Mucosa of gallbladder (tissue), 1 donor: ENCODE results near the gene BLOC1S4. TPM values are rescaled to one million over a fixed set of nuclear protein-coding genes. Genes with fewer than 3 reads are reported as not detected.
A peak's percentile ranks its signal among the peaks of the same experiment; 100 is the strongest.

ENCODE experiments used
- DNase-seq: peaks from one replicate; pipeline ENCODE4 v3.0.0-alpha.2; 2020; ENCODE audit warnings: low spot score
- total RNA-seq: library from RNA; stranded (reverse); gene quantifications from one replicate; pipeline ENCODE4 v1.2.1, GENCODE V29; 2021
- donor health status: DM: no; HTN: no; CAD: no.

The BLOC1S4 gene
- total RNA-seq, 1 donor from 2014 or later = 18.1 TPM

DNA sequence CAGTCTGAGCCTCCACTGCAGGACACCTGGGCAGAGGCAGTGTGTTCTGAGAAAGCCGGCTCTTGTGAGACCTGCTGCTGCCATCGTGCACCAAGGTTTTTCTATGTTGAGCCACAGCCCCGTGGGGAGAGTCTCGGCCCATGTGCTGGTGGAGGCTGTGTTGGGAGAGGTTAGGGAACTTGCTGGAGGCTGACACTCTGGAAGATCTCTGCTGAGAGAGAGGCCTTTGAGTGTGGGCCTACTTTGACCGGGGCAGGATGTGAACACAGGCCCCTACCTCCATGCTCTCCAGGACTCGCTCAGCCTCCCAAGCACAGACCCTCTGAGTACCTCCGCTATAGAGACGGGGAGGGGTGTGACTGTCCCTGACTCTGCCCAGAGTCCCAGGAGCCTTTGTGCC is 23.6 kb upstream of the BLOC1S4 start:
- DNase-seq = no peak

DNA sequence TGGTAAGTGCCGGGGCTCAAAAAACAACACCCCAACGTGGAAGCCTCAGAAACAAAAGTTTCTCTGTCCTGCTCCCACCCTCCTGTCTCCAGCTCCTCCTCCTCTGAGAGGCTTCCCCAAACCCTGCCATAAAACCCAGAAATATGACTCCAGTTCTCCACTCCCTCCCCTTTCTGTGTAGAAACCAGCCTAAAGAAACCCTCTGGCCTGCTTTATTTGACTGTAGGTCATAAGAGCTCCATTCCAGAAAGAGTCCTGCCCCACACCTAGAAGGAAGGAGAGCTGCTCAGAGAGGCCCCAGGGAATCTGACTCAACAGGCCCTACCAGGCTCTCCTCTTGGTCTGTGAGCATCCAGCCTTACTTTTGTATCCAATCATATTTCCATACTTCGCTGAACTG is 23.2 kb upstream of the BLOC1S4 start:
- no peak for DNase-seq

DNA sequence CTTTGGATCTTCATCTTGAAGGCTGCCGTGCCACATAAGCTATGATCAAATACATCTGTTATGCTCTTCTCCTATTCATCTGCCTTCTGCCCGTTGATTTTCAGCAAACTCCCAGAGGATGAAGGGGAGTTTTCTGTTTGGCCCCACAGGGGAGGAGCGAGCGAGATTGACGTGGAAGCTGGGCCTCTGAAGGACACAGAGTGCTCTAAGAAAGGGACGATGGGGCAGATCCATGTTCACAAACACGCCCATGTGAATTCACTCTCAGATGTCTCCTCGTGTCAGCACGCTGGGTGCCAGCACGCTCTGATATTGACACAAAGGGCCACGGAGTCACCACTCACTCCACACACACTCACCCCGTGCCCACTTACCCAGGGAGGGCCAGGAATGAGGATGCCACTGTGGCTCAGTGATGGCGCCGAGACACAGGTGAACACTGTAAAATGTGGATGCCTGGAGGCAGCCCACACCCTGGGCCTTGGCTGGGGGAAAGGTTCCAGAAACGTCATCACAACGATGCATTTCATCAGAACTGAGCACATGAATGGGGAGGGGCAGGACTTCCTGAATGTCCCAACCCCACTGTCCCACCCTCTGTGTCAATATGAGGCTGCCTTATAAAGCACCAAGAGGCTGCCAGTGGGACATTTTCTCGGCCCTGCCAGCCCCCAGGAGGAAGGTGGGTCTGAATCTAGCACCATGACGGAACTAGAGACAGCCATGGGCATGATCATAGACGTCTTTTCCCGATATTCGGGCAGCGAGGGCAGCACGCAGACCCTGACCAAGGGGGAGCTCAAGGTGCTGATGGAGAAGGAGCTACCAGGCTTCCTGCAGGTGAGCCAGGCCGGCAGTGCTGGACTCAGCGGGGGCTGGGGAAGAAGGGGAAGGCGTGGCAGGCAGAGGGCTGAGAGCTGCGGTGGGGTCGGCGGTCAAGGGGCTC is 22.5 kb upstream of the BLOC1S4 start, which contains the start of gene S100P:
TSS of gene S100P (plus strand) at position 648 of the 946 bp plus-strand sequence. CDS start at position 703, 55 bp downstream.
- no peak for DNase-seq

DNA sequence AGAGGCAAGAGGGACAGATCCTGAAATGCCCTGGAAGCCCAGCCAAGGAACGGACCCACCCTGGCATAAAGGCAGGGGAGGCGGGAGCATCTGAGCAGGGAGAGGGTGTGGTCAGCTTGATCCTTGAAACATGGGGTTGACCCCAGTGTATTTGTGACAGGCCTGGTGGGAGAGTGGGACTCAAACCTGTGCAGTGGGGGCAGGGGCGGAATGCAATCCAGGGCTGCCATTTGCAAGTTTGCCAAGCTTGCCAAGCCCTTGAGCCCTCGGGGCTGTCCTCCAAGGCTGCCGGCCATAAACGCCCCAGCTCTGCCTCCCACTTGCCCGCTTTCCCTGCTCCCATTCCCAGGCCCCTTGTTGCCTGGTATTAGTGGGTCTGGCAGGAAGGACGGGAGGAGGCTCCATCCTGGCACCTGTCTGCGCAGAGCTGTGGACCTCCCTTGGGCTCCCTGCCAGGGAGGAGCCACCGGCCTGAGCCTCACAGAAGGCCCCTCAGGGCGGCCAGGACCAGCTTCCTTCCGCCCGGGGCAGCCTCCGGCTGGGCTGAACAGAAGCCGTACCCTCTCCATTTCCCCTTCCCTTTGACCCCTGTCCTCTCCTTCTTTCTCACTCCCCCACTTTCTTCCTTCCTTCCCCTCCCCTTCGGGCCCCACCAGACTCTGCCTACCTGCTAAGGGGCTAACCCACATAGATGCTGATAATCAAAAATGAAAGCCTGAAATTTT is 21.6 kb upstream of the BLOC1S4 start:
- no peak for DNase-seq

DNA sequence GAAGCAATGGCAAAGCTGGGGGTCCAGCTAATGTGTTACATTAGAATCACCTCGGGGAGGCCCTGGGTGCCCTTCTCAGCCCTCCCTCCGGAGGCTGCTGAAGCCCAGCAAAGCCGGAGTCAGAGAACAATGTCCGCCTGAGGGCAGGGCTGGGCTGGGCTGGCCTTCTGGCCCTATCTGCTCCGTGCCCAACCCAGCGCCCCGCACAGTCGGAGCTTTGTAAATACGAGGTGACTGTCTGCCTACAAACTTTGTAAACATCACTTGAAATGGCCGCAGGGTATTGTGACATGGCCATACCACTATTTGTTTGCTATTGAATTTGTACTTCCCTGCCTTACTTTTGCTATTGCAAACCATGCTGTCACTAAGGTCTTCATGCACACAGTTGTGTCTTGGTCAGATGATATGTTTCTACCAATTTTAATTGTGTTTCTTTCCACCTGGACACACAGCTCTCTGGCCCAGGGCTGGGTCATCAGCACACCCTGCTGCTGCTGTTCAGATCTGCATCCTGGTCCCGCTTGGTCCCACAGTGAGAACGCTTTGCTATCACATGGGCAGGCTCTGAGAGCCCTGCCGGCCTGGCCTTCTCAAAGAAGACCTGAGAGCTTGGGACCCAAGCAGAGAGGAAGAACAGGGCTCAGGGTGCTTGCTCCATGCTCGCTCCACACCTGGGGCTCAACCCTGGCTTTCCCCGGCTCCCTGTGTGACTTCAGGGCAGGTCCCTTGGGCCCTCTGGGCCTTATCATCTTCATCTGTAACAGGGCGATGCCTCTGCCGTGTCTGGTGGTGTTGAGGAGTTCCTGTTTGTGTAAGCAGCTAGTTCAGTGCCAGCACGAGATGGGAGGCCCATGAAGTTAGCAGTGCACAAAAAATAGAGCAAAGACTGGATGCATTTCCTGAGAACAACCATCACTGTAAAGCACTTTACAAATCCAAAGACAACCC is 20.0 kb upstream of the BLOC1S4 start:
- DNase-seq = peak; percentile 52

DNA sequence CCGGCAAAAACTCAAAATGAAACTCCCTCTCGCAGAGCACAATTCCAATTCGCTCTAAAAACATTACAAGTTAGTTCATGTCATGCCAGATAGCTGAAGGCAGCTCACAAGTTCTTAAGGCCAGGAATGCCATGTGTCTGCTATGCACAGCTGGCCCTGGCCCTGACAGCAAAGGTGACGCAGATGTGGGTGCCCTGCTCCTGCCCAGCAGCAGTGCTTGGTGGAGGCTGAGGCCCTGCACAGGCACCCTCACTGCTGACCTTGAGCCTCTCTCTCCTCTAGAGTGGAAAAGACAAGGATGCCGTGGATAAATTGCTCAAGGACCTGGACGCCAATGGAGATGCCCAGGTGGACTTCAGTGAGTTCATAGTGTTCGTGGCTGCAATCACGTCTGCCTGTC is 19.4 kb upstream of the BLOC1S4 start:
- no peak for DNase-seq

DNA sequence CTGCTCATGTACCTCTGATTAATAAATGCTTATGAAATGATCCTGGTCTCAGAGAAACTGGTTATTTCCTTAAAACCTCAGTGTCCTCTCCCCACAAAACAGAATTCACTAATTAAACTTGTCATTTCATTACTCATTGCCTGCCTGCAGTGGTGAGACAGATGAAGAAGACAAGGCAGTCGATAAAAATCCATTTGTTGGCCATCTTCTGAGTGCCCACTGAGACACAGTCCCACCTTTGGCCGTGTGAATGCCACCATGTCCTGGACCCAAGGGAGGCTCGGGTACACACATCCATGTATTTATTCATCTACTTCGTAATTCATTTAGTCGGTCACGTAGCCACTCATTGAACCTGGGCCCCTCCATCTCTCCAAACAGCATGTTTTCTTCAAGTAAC is 18.8 kb upstream of the BLOC1S4 start:
- no peak for DNase-seq

DNA sequence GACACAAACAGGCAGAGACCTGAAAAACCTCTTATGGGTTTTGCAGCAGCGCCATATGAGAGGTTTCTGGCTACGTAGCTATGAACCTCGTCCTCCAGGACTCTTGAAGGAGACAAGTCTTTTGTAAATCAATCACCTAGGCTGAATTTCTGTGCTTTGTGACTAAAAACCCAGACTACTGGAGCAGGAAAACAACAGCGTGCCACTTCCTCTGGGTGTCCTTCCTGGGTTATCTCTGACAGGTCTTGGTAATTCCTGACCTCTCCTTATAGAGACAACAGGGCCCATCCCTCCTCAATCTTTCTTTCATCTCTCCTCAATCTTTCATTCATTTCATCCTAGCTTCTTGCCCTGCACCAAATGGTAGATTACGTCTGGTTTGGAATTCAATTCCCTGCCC is 16.6 kb upstream of the BLOC1S4 start:
- DNase-seq = no peak

DNA sequence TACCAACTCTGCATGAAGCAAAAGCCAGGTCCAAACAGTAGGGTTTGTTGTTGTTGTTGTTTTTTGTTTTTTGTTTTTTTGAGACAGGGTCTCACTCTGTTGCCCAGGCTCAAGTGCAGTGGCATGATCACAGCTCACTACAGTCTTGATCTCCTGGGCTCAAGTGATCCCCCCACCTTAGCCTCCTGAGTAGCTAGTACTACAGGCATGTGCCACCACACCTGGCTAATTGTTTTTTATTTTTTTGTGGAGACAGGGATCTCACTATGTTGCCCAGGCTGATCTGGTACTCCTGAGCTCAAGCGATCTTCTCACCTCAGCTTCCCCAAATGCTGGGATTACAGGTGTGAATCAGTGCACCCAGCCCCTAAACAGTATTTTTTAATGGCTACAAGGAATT is 16.1 kb upstream of the BLOC1S4 start:
- DNase-seq = no peak

DNA sequence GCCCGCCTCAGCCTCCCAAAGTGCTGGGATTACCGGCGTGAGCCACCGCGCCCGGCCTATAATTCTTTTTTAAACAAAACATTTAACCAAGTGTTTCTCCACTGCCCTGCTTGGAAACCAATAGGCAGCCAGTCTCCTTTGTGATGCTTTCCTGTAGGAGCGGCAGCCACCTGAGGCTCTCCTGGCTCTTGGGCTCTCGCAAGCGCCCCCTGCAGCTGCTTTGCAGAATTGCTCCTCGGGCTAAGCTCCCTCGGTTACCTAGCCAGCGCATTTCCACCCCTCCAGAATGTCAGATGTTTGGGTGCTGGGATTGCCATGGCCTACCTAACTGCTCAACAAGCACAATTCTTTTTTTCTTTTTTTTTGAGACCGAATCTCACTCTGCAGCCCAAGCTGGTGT is 14.6 kb upstream of the BLOC1S4 start:
- no peak for DNase-seq

DNA sequence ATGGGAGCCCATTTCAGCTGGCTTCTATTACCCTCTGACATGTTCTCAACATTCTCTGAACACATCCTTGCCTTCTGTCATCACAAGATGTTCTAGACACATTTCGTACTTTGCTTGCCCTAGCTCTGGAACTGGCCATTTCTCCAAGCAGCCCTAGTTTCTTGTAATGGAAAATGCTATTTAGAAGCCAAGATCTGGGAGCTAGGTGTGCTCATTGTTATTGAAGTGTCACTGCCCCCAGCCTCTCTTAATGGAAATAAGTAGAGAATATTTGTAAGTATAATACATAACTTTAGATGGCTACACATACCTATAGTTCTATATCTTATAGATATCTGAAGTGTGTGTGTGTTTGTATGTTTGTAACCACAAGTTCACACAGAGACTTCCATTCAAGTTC is 13.2 kb upstream of the BLOC1S4 start:
- no peak for DNase-seq

DNA sequence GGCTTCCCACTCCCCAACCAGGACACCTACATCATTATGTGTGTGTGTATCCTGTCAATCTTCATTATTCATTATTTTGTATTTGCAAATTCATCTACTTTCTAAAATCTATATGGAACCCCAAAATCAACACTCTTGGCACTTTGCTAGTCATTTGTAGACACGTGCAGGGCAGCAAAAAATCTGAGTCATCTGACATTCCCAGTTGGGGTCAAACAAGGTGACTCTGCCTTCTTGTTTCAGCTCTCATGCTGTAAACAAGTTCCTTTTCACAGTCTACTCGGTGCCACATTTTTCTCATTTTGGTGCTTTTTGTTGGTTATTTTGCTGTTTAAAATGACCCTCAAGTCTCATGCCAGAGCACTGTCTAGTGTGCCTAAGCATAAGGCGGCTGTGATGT is 12.2 kb upstream of the BLOC1S4 start:
- no peak for DNase-seq

DNA sequence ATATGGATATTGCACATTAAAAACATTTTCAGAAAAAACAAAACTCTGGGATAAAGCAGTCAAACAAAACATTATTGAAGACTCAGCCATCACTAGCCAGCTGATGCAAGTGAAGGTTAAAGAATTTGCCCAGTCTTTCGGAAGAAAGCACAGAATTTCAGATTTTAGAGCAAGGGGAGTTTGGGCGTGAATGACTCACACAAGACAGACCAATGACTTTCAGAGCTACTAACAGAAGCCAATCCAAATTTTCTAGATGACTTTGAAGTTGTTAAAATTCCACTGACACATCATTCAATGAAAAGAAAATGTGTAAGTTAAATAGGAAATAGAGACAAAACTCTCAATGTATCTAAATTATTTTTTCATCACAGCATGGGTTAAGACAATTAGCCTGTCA is 10.3 kb upstream of the BLOC1S4 start:
- no peak for DNase-seq

DNA sequence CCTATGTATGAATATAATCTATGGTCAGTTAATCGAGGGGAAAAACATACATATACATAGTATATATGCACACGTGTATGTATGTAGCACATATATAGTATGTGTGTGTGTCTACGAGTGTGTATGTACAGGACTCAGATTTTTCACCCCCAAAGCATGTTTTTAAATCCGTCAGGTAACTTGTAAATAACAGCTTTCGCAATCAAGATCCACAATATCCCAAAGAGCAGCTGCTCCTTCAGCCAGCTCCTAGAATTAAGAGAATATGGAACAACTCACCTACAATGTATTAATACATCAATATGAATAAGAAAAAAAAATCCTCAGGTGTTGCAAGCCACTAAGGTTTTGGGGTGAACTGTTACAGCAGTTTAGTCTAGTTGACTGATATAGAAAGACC is 9.8 kb upstream of the BLOC1S4 start:
- DNase-seq = no peak

DNA sequence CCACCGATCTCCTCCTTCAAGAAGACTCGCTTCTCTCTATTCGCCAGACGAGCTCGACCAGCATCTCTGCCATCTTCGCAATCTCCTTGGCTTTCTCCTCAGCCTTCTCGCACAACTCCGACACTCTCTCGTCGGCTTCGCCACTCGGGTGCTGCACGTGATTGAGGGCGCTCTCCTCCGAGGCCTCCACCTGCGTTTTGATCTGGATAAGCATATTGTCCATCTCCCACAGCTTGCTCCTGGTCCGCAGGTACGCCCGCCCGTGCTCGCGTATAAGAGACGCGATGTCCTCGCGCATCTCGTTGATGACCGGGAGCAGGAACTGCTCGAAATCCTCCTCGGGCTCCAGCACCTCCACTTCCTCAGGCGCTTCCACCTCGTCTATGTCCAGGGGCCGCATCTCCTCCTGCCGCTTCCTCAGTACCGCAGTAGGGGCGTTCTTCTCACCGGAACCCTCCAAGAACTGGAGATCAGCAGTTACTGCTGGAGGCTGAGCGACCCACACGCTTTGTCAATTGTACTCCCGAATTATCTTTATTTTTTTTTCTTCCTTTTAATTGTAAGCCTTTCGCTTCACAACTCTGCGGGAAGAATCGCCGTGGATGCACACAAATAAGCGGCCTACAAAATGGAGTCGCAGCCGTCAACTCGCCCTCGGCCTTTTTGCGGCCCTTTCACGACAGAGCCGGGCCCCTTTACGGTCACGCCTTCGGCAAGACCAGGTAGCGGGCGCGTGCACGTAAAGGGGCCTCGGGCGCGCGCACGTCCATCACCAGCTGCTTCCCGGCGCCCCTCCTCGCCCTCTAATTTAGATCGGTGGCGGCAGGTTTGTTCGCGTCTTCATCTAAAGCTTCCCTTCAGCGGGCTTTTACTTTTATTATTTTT is 6.5 kb upstream of the BLOC1S4 start, which contains the start of gene MRFAP1L1:
TSS of gene MRFAP1L1 (minus strand) at position 636 of the 885 bp plus-strand sequence. CDS start at position 400, 236 bp downstream.
- DNase-seq = peak; percentile 97

DNA sequence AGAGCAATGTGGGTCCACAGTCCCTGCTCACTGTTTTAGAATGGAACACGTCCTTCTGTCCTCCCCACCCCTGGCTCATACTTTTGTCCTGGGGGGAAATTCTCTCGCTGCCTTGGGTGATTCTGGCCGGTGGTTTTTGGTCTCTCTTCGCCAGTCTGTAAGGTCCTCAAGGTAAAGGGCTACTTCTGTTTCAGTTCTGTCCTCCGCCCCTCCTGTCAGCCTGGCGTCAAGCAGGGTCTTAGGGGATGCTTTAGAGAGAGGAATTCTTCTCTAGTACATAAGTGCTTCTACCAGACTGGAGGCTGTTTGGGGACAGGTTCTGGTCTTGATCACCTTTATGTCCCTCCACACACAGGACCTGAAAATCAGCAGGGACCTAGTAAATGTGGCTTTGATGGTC is 5.7 kb upstream of the BLOC1S4 start:
- DNase-seq = no peak

DNA sequence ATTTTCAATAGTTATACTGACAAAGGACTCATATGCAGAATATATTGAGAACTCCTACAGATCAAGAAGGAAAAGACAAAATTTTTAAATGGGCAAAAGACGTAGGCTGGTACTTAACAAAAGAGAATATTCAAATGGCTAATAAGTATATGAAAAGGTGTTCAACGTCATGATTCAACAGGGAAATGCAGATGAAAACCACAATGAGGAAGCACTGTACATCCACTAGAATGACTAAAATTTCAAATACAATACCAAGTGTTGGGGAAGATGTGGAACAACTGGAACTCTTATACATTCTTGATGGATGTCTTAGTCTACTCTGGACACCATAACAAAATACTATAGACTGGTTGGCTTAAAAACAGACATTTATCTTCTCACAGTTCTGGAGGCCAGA is 5.0 kb upstream of the BLOC1S4 start:
- no peak for DNase-seq

DNA sequence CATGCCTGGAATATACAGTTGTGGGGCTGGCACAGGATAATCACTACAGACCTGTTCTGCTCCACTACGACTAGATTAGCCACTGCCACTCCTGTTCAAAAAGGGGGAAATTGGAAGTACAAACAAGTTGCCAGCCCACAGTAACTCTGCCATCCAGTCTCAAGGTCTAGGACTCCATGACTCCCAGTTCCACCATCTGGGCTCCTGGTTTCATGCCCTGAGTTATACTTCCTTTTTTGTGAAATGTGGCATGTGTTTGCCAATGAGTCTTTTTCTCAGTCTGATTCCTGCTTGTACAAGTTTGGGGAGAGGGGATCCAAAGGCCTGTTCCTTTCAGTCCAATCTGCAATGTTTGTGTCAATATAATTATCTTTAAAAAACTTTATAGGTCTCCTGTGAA is 1.0 kb upstream of the BLOC1S4 start:
- DNase-seq = no peak

DNA sequence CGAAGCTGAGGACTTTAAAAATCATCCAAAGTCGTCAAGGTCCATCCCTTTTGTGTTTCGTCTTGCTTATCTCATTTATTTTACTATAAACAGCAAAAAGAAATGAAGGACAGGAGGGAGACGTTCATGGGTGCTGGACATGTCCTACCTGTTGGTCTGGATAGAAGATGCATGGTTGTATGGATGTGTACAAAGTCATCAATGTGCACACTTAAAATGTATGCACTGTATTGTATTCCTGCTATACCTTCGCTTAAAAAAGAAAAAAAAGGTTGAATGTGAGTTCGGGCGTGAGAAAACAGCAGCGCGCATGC is 313 bp upstream of the BLOC1S4 start:
- DNase-seq = no peak

DNA sequence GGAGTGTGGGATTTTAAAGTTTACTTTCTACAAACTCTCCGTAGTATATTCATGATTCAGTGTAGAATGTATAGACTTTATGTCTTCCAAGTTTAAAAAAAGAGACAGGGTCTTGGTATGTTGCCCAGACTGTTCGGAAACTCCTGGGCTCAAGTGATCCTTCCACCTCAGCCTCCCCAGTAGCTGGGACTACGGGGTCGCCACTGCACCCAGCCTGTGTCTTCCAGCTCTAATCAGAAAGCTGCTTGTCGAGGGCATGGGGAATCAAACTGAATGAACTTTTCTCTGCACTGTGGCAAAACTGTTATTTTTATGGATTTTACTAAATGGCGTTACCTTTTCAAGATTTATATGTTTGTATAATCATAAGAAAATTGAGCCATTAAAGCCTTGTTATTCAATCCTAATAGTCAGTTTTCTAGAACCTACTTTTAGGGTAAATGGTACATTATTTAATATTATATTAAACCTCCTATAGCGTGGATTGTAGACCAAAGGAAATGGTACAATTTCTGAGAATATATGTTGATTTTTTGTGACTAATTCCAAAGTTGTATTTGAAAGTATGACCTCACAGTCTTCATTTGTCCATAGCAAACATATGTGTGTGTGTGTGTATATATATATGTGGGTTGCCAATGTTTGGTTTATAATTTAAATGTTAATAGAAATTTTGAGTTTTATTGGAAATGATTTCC is 1.1 kb downstream of the BLOC1S4 start:
- no peak for DNase-seq
